Small intestine (tissue), 7 donors: ENCODE measurements around the gene SLC29A4. TPM values are rescaled to one million over a fixed set of nuclear protein-coding genes. Genes with fewer than 3 reads are reported as not detected.
"Not testable (repeated sequence)": the region's sequence is repeated elsewhere in the genome, so short reads cannot be mapped to it uniquely, and the experiment has no call there.

Experiments
- DNase-seq, 2 donors: peaks; one replicate each; pipeline versions ENCODE4 v3.0.0 to v3.0.0-alpha.2; 2013
- FAIRE-seq: peaks from 2 replicates; lab custom pipeline; 2012; peaks lifted over from hg19 to GRCh38; lab: Jason Lieb, UNC
- H3K27ac ChIP-seq, 3 donors: one replicate each; pipeline ENCODE4 v1.5.1; 2013; ENCODE audit warnings: low read length in 2 of 3, mild to moderate bottlenecking in 2 of 3, control low read depth in 1 of 3, inconsistent platforms in 1 of 3, low read depth in 1 of 3, moderate library complexity in 1 of 3
- H3K27me3 ChIP-seq, 3 donors: one replicate each; pipeline ENCODE4 v1.6.1; 2013; ENCODE audit warnings: low read length in 3 of 3, inconsistent platforms in 1 of 3; ENCODE audit not compliant: control insufficient read depth in 3 of 3, insufficient read depth in 3 of 3
- H3K36me3 ChIP-seq, 3 donors: one replicate each; pipeline ENCODE4 v1.6.1; 2013; ENCODE audit warnings: low read length in 3 of 3, inconsistent platforms in 1 of 3, low read depth in 1 of 3, mild to moderate bottlenecking in 1 of 3, moderate library complexity in 1 of 3; ENCODE audit not compliant: control insufficient read depth in 3 of 3, insufficient read depth in 2 of 3
- H3K4me1 ChIP-seq, 3 donors: one replicate each; pipeline ENCODE4 v1.6.1; 2013; ENCODE audit warnings: low read length in 2 of 3, inconsistent platforms in 1 of 3, low read depth in 1 of 3, mild to moderate bottlenecking in 1 of 3, moderate library complexity in 1 of 3; ENCODE audit not compliant: control insufficient read depth in 3 of 3, insufficient read depth in 2 of 3
- H3K4me3 ChIP-seq, 3 donors: one replicate each; pipeline ENCODE4 v1.5.1; 2013; ENCODE audit warnings: low read length in 3 of 3, control low read depth in 1 of 3, inconsistent platforms in 1 of 3, low read depth in 1 of 3, mild to moderate bottlenecking in 1 of 3, moderate library complexity in 1 of 3
- H3K9me3 ChIP-seq, 2 donors: one replicate each; pipeline ENCODE4 v1.6.1; 2013; ENCODE audit warnings: low read depth in 1 of 2, low read length in 1 of 2; ENCODE audit not compliant: control insufficient read depth in 2 of 2, insufficient read depth in 1 of 2
- WGBS, 3 donors: extraction: QIAGEN DNeasy Blood & Tissue Kit; methylation state at CpG; one replicate each; pipeline ENCODE4 v1.1.7; 2013; 5-methylcytosine and 5-hydroxymethylcytosine counted together
- polyA plus RNA-seq, 4 donors: library from polyadenylated mRNA; stranded (reverse) in 3 of 4; unstranded in 1 of 4; fragments of 200-250 nt in 3 of 4; fragments of 120-200 nt in 1 of 4; gene quantifications; one replicate each; pipeline versions ENCODE4 v1.2.1 to v1.2.3, GENCODE V29; 2013
- donor health status: healthy with polysubstance abuse.
- donor health status: control.
- donor health status: control.
- donor health status: Bipolar disorder and iron deficiency.
- donor health status: healthy.

SLC29A4 gene
- polyA plus RNA-seq, 4 donors = 1.1 to 29.3 (median 3.2) TPM

- H3K4me3 ChIP-seq = no peak overlapping the region
- FAIRE-seq (no peak), DNase-seq (no peak)
- H3K9me3 ChIP-seq = peaks cover 0 to 12% of the 10 kb centered on the region in 2 donors
- peaks cover 0 to 66% (median 0%) of the 10 kb centered on the region in 3 donors for H3K36me3 ChIP-seq
- no peaks in the 10 kb centered on the region for H3K4me1 ChIP-seq
- no peaks in the 10 kb centered on the region for H3K27me3 ChIP-seq
- WGBS, 3 donors = 47 to 67% (median 60%) methylated on average over 25 to 29 of the region's 29 CpGs
- H3K27ac ChIP-seq = no peak overlapping the region
These were observed 13.4 kb downstream of the SLC29A4 start for GRCh38 chr7:5296015-5296610.

GRCh38 chr7:5296611-5297226 is 14.0 kb downstream of the SLC29A4 start:
- H3K27me3 ChIP-seq = no peaks in the 10 kb centered on the region
- no peak overlapping the region for H3K27ac ChIP-seq
- 39 to 81% (median 62%) methylated on average over 19 to 48 of the region's 48 CpGs for WGBS, 3 donors
- FAIRE-seq (no peak), DNase-seq (no peak)
- peaks cover 0 to 64% (median 0%) of the 10 kb centered on the region in 3 donors for H3K36me3 ChIP-seq
- no peak overlapping the region for H3K4me3 ChIP-seq
- no peaks in the 10 kb centered on the region for H3K4me1 ChIP-seq
- peaks cover 0 to 12% of the 10 kb centered on the region in 2 donors for H3K9me3 ChIP-seq

DNA sequence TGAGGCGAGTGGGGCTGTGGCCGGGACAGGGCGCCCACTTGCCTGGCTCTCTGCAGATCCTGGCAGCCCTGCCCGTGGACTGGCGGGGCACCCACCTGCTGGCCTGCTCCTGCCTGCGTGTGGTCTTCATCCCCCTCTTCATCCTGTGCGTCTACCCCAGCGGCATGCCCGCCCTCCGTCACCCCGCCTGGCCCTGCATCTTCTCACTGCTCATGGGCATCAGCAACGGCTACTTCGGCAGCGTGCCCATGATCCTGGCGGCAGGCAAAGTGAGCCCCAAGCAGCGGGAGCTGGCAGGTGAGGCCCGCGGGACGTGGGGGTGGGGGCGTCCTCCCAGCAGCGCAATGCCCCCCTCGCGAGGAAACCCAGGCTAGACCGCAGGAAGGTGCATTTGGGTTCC is 17.6 kb downstream of the SLC29A4 start:
- no peak for FAIRE-seq
- Histone ChIP-seq H3K4me1 (no peaks in the 10 kb centered on the region), H3K27ac (no peak overlapping the region), H3K9me3 (no peaks in the 10 kb centered on the region), H3K4me3 (no peak overlapping the region), H3K36me3 (peaks cover 0 to 63% (median 0%) of the 10 kb centered on the region in 3 donors), H3K27me3 (no peaks in the 10 kb centered on the region)
- 85 to 91% (median 89%) methylated on average over 17 to 24 of the region's 24 CpGs for WGBS, 3 donors
- no peak for DNase-seq

GRCh38 chr7:5302577-5302976 is 19.8 kb downstream of the SLC29A4 start:
- H3K4me1 ChIP-seq = no peaks in the 10 kb centered on the region
- no peak for DNase-seq
- H3K27me3 ChIP-seq = no peaks in the 10 kb centered on the region
- no peak for FAIRE-seq
- WGBS, 3 donors = 39 to 72% (median 57%) methylated on average over 20 to 25 of the region's 25 CpGs
- H3K36me3 ChIP-seq = peaks cover 0 to 64% (median 4%) of the 10 kb centered on the region in 3 donors
- no peaks in the 10 kb centered on the region for H3K9me3 ChIP-seq
- no peak overlapping the region for H3K4me3 ChIP-seq
- no peak overlapping the region for H3K27ac ChIP-seq

DNA sequence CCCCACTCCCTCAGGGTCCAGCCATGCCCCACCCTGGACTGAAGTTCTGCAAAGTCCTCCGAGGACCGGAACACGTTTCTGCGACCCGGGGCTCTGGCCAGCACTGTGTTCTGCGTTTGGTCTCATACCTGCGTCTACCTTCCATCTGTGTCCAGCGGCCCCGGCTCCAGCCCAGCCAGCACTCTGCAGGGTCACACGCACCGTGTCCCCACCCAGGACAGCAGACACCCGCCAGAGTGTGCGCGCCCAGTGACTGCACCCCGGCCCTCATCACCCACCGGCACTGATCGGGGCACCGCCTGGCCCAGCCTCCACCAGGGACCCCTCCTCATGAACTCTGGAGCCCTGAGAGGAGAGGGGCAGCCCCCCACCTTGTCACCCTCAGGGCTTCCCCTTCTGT is 20.3 kb downstream of the SLC29A4 start:
- WGBS, 3 donors = 67 to 82% (median 69%) methylated on average over 18 of the region's 18 CpGs
- DNase-seq = no peak
- Histone ChIP-seq H3K27me3 (no peaks in the 10 kb centered on the region), H3K4me3 (no peak overlapping the region), H3K27ac (no peak overlapping the region), H3K36me3 (peaks cover 0 to 64% (median 6%) of the 10 kb centered on the region in 3 donors), H3K9me3 (no peaks in the 10 kb centered on the region), H3K4me1 (no peaks in the 10 kb centered on the region)
- FAIRE-seq = no peak

- no peaks in the 10 kb centered on the region for H3K9me3 ChIP-seq
- no peaks in the 10 kb centered on the region for H3K4me1 ChIP-seq
- H3K4me3 ChIP-seq = no peak overlapping the region
- no peak for FAIRE-seq
- DNase-seq = no peak
- H3K27me3 ChIP-seq = no peaks in the 10 kb centered on the region
- peaks cover 0 to 63% (median 6%) of the 10 kb centered on the region in 3 donors for H3K36me3 ChIP-seq
- no peak overlapping the region for H3K27ac ChIP-seq
- 67 to 70% (median 70%) methylated on average over 31 to 35 of the region's 35 CpGs for WGBS, 3 donors
These were observed 21.1 kb downstream of the SLC29A4 start for GRCh38 chr7:5303591-5304505.

DNA sequence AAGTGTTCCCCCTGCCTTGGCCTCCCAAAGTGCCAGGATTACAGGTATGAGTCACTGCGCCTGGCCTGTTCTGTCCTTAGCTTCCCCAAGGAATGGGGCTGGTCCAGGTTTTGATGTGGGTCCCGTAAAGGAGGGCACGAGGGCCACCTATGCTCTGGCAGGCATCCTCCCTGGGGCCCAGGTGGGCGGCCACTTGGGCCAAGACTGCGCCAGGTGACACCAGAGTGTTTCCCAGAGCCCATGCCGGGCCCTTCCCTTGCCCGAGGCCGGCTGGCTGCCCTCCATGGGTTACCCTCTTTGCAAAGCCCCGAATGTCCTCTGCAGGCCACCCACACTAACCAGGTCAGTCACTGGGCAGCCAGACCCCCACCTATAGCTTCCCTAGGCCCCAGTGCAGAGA is 22.3 kb downstream of the SLC29A4 start:
- 58 to 88% (median 65%) methylated on average over 9 of the region's 9 CpGs for WGBS, 3 donors
- DNase-seq, H3K4me1 ChIP-seq, H3K27me3 ChIP-seq, H3K9me3 ChIP-seq, H3K27ac ChIP-seq, FAIRE-seq, H3K4me3 ChIP-seq: not testable (repeated sequence)
- peaks cover 0 to 59% (median 6%) of the 10 kb centered on the region in 3 donors for H3K36me3 ChIP-seq
